A549 (cell line): ENCODE measurements around the gene KIF12. TPM values are rescaled to one million over a fixed set of nuclear protein-coding genes. Genes with fewer than 3 reads are reported as not detected.

Experiments
- ATAC-seq, 2 experiments: fragments of 200-7000 bp in 1 of 2; fragments of >200 bp in 1 of 2; cut with Nextera tagmentation in 1 of 2; cut with Tn5 transposase in 1 of 2; 3 replicates each; pipeline versions ENCODE4 v1.8.0 to v1.9.1; 2018 to 2020; ENCODE audit warnings: mild to moderate bottlenecking in 1 of 2, moderate library complexity in 1 of 2
- CTCF ChIA-PET: fragments of 300-600 bp; sonication (Branson Sonifier 250); formaldehyde crosslinking; extraction: SDS; loops from one replicate; lab custom pipeline; 2021; ENCODE audit warnings: antibody characterized with exemption, inconsistent platforms; lab: Yijun Ruan, JAX
- POLR2A ChIA-PET: fragments of 350-600 bp; formaldehyde crosslinking; extraction: SDS; loops from one replicate; lab custom pipeline; 2021; ENCODE audit warnings: antibody characterized with exemption, inconsistent platforms; lab: Yijun Ruan, JAX
- DNase-seq, 2 experiments: peaks; one replicate each; pipeline versions ENCODE4 v3.0.0 to v3.0.0-alpha.2; 2011 to 2016; ENCODE audit warnings: low read depth in 1 of 2, low spot score in 1 of 2
- FAIRE-seq: peaks from 2 replicates; lab custom pipeline; 2011; peaks lifted over from hg19 to GRCh38; lab: Jason Lieb, UNC
- H3K27ac ChIP-seq, 2 experiments: fragments of >200 bp; sonication (Bioruptor Twin); formaldehyde crosslinking; 3 replicates each; pipeline ENCODE4 v1.5.1; 2016 to 2017
- H3K4me1 ChIP-seq: fragments of >200 bp; sonication (Bioruptor Twin); formaldehyde crosslinking; 3 replicates; pipeline ENCODE4 v1.6.1; 2016
- H3K4me2 ChIP-seq: fragments of >200 bp; sonication (Bioruptor Twin); formaldehyde crosslinking; 3 replicates; pipeline ENCODE4 v1.6.1; 2016
- H3K4me3 ChIP-seq: fragments of >200 bp; sonication (Bioruptor Twin); formaldehyde crosslinking; 3 replicates; pipeline ENCODE4 v1.5.1; 2016
- H3K9me3 ChIP-seq: fragments of >200 bp; sonication (Bioruptor Twin); formaldehyde crosslinking; 3 replicates; pipeline ENCODE4 v1.6.1; 2016
- BCL3 ChIP-seq: fragments of >200 bp; sonication (Bioruptor Twin); formaldehyde crosslinking; IDR thresholded peaks from 3 replicates; pipeline ENCODE4 v1.6.1; 2016
- BHLHE40 ChIP-seq: IDR thresholded peaks from 2 replicates; pipeline ENCODE4 v1.6.1; 2012; ENCODE audit warnings: low read depth, low read length, inconsistent platforms
- CBX2 ChIP-seq: fragments of 200-600 bp; sonication (generic); IDR thresholded peaks from 2 replicates; pipeline ENCODE4 v1.6.1; 2016; ENCODE audit warnings: low read depth, mild to moderate bottlenecking, borderline replicate concordance
- CHD4 ChIP-seq: fragments of 200-600 bp; sonication (generic); IDR thresholded peaks from 2 replicates; pipeline ENCODE4 v1.6.1; 2016; ENCODE audit warnings: antibody characterized with exemption, mild to moderate bottlenecking, borderline replicate concordance
- EHF ChIP-seq: fragments of 250-450 bp; sonication (Bioruptor Pico); IDR thresholded peaks from 2 replicates; pipeline ENCODE4 v1.5.0; 2020; ENCODE audit warnings: mild to moderate bottlenecking
- EHMT2 ChIP-seq: fragments of 200-600 bp; sonication (generic); IDR thresholded peaks from 2 replicates; pipeline ENCODE4 v1.6.1; 2016; ENCODE audit warnings: antibody characterized with exemption, low read depth, mild to moderate bottlenecking, moderate library complexity
- HES2 ChIP-seq: fragments of >200 bp; sonication (Bioruptor Twin); formaldehyde crosslinking; IDR thresholded peaks from 2 replicates; pipeline ENCODE4 v1.6.1; 2016
- HEYL ChIP-seq: fragments of 250-450 bp; sonication (Bioruptor Pico); IDR thresholded peaks from 2 replicates; pipeline ENCODE4 v1.8.0; 2021; ENCODE audit warnings: mild to moderate bottlenecking, moderate library complexity
- HOXA7 ChIP-seq: fragments of 250-450 bp; sonication (Bioruptor Pico); IDR thresholded peaks from 2 replicates; pipeline ENCODE4 v1.5.0; 2020; ENCODE audit warnings: mild to moderate bottlenecking, moderate library complexity
- HOXB13 ChIP-seq: fragments of 250-450 bp; sonication (Bioruptor Pico); IDR thresholded peaks from 2 replicates; pipeline ENCODE4 v1.5.0; 2020; ENCODE audit warnings: low read depth, mild to moderate bottlenecking, moderate library complexity
- JUNB ChIP-seq: fragments of >200 bp; sonication (Bioruptor Twin); formaldehyde crosslinking; IDR thresholded peaks from 2 replicates; pipeline ENCODE4 v1.6.1; 2016
- MAFK ChIP-seq: fragments of 450-650 bp; IDR thresholded peaks from 2 replicates; pipeline ENCODE4 v1.6.1; 2014; ENCODE audit not compliant: partially characterized antibody
- MAZ ChIP-seq: fragments of 150-350 bp; IDR thresholded peaks from 2 replicates; pipeline ENCODE4 v1.6.1; 2014; ENCODE audit warnings: antibody characterized with exemption, low read depth, low read length, borderline replicate concordance
- MYC ChIP-seq: IDR thresholded peaks from 2 replicates; pipeline ENCODE4 v1.6.1; 2012; ENCODE audit warnings: mild to moderate bottlenecking, inconsistent platforms, low read length, improper control_type of control experiment, borderline replicate concordance
- NFE2L2 ChIP-seq: fragments of 150-350 bp; conservative IDR thresholded peaks from 2 replicates; pipeline ENCODE4 v1.6.1; 2014; ENCODE audit warnings: low read length
- NR3C1 ChIP-seq: fragments of >200 bp; sonication (Bioruptor Twin); formaldehyde crosslinking; IDR thresholded peaks from 3 replicates; pipeline ENCODE4 v1.6.1; 2017
- PBX3 ChIP-seq: IDR thresholded peaks from 2 replicates; pipeline ENCODE4 v1.6.1; 2012
- PHF8 ChIP-seq: fragments of 200-600 bp; sonication (generic); IDR thresholded peaks from 2 replicates; pipeline ENCODE4 v1.6.1; 2016; ENCODE audit warnings: low read depth, mild to moderate bottlenecking, antibody characterized with exemption, moderate library complexity, borderline replicate concordance
- POLR2AphosphoS2 ChIP-seq: conservative IDR thresholded peaks from 2 replicates; pipeline ENCODE4 v1.6.1; 2012; ENCODE audit warnings: low read length, improper control_type of control experiment, inconsistent platforms
- RAD21 ChIP-seq, 2 experiments: fragments of >200 bp in 1 of 2; sonication (Bioruptor Twin) in 1 of 2; formaldehyde crosslinking in 1 of 2; IDR thresholded peaks in 1 of 2; conservative IDR thresholded peaks in 1 of 2; 2 replicates in 1 of 2; 3 replicates in 1 of 2; pipeline ENCODE4 v1.6.1; 2012 to 2018; ENCODE audit warnings: inconsistent platforms in 1 of 2
- RARB ChIP-seq: fragments of 250-450 bp; sonication (Bioruptor Pico); IDR thresholded peaks from 2 replicates; pipeline ENCODE4 v1.8.0; 2021; ENCODE audit warnings: mild to moderate bottlenecking, moderate library complexity
- REST ChIP-seq: fragments of 200-600 bp; sonication (generic); IDR thresholded peaks from 2 replicates; pipeline ENCODE4 v1.6.1; 2016; ENCODE audit warnings: antibody characterized with exemption, mild to moderate bottlenecking, moderate library complexity
- RFX5 ChIP-seq: fragments of 450-650 bp; IDR thresholded peaks from 2 replicates; pipeline ENCODE4 v1.7.1; 2014; ENCODE audit warnings: antibody characterized with exemption, mild to moderate bottlenecking, moderate library complexity
- SMC3 ChIP-seq: fragments of >200 bp; sonication (Bioruptor Twin); formaldehyde crosslinking; IDR thresholded peaks from 3 replicates; pipeline ENCODE4 v1.6.1; 2018; ENCODE audit warnings: inconsistent platforms
- TFCP2L1 ChIP-seq: fragments of 250-450 bp; sonication (Bioruptor Pico); IDR thresholded peaks from 2 replicates; pipeline ENCODE4 v1.5.0; 2021; ENCODE audit warnings: mild to moderate bottlenecking
- ZC3H11A ChIP-seq: fragments of 450-650 bp; IDR thresholded peaks from 2 replicates; pipeline ENCODE4 v1.6.1; 2014; ENCODE audit warnings: antibody characterized with exemption, mild to moderate bottlenecking
- ZFP36 ChIP-seq: fragments of 450-650 bp; IDR thresholded peaks from 2 replicates; pipeline ENCODE4 v1.6.1; 2014; ENCODE audit warnings: borderline replicate concordance; ENCODE audit not compliant: partially characterized antibody
- ZNF302 ChIP-seq: fragments of 250-450 bp; sonication (Bioruptor Pico); IDR thresholded peaks from 2 replicates; pipeline ENCODE4 v1.9.0; 2021; ENCODE audit warnings: inconsistent platforms, mild to moderate bottlenecking, moderate library complexity
- WGBS: methylation state at CpG from one replicate; pipeline ENCODE4 v1.1.6; 2017; ENCODE audit errors: missing lambda C conversion rate; 5-methylcytosine and 5-hydroxymethylcytosine counted together
- polyA plus RNA-seq, 4 experiments: library from polyadenylated mRNA; depleted of rRNA in 3 of 4; stranded (reverse); fragments of >200 nt; fragmentation: RNase III in 1 of 4; extraction: RNeasy Plus Mini Kit Qiagen cat#74134 plus additional on column Dnase treatment in 1 of 4; gene quantifications; 2 replicates in 3 of 4; 3 replicates in 1 of 4; pipeline ENCODE4 v1.2.3, GENCODE V29; 2011 to 2017

Gene KIF12
- polyA plus RNA-seq, 2 of the 4 experiments (the other 2 are of a cell fraction): 6.0 to 6.3 TPM

GRCh38 chr9:114096041-114096511 lies 3.0 kb downstream of the KIF12 start:
- DNase-seq (peak in 1 of 2 experiments; percentile 35), FAIRE-seq (no peak), ATAC-seq (no peak)
- Histone ChIP-seq H3K9me3 (peaks cover 3% of the 10 kb centered on the region; the same call in 1 of the 3 replicates), H3K4me3 (no peak overlapping the region), H3K27ac (no peak overlapping the region), H3K4me2 (no peak overlapping the region), H3K4me1 (peaks cover 27% of the 10 kb centered on the region)
- ChIA-PET POLR2A (no interaction called here), CTCF (interaction anchor here (0.8 to 6.2 kb wide), 9 partner anchors 11 to 212 kb away, joined by 3 to 80 read pairs (median 5); partner anchors contain the start of gene COL27A1)
- TF ChIP-seq HOXB13 (CRISPR knock-in tag): no peak
- TF ChIP-seq RAD21 (conservative IDR thresholded peaks at IDR 0.05 in 1 of 2, IDR thresholded peaks at IDR 0.05 in 1 of 2): peak in 1 of 2 experiments; percentile 23; a peak in 2 of 5 replicates
- WGBS: 80% methylated on average over 7 of the region's 9 CpGs

GRCh38 chr9:114094971-114095370 lies 4.1 kb downstream of the KIF12 start:
- no peak for FAIRE-seq
- ChIA-PET POLR2A (no interaction called here), CTCF (interaction anchor here (1.0 to 6.2 kb wide), 7 partner anchors 10 to 196 kb away, joined by 3 to 80 read pairs (median 8); partner anchors contain the start of gene COL27A1)
- H3K9me3 ChIP-seq: no peaks in the 10 kb centered on the region
- peaks cover 22% of the 10 kb centered on the region for H3K4me1 ChIP-seq
- DNase-seq: no peak
- no peak overlapping the region for H3K27ac ChIP-seq
- 94% methylated on average over 9 of the region's 12 CpGs for WGBS
- H3K4me3 ChIP-seq: no peak overlapping the region
- H3K4me2 ChIP-seq: no peak overlapping the region
- TF ChIP-seq MAFK: no peak
- no peak for TF ChIP-seq NR3C1
- no peak for TF ChIP-seq HES2
- no peak for TF ChIP-seq BCL3
- TF ChIP-seq CHD4: no peak
- no peak for TF ChIP-seq EHMT2
- no peak for TF ChIP-seq EHF (CRISPR knock-in tag)
- TF ChIP-seq RFX5: no peak
- TF ChIP-seq JUNB: no peak
- no peak for TF ChIP-seq POLR2AphosphoS2
- TF ChIP-seq CBX2: no peak
- no peak for TF ChIP-seq RARB (CRISPR knock-in tag)
- no peak for TF ChIP-seq PBX3
- no peak for TF ChIP-seq HOXB13 (CRISPR knock-in tag)
- no peak for TF ChIP-seq PHF8
- no peak for TF ChIP-seq MAZ
- no peak for TF ChIP-seq SMC3
- TF ChIP-seq TFCP2L1: no peak
- TF ChIP-seq ZC3H11A: no peak
- no peak for ATAC-seq

- ChIA-PET POLR2A (no interaction called here), CTCF (interaction anchor here (2.8 to 6.2 kb wide), 4 partner anchors 9 to 197 kb away, joined by 8 to 80 read pairs (median 42); partner anchors contain the start of gene COL27A1)
- 89% methylated on average over 8 of the region's 9 CpGs for WGBS
- Histone ChIP-seq H3K4me3 (no peak overlapping the region), H3K9me3 (no peaks in the 10 kb centered on the region), H3K27ac (no peak overlapping the region), H3K4me1 (peaks cover 12% of the 10 kb centered on the region), H3K4me2 (no peak overlapping the region)
- FAIRE-seq: no peak
- DNase-seq: no peak
- ATAC-seq: no peak
- TF ChIP-seq RAD21 (conservative IDR thresholded peaks at IDR 0.05 in 1 of 2, IDR thresholded peaks at IDR 0.05 in 1 of 2) (no peak), HOXA7 (CRISPR knock-in tag) (no peak), CBX2 (no peak), MYC (no peak), ZNF302 (no peak), BHLHE40 (no peak), HEYL (CRISPR knock-in tag) (no peak), NFE2L2 (no peak), ZFP36 (no peak), PHF8 (no peak), REST (no peak)
Measured at GRCh38 chr9:114093761-114094505, 5.2 kb downstream of the KIF12 start.
